Kidney (tissue), 14 donors: ENCODE measurements around the gene MUC20. TPM values are rescaled to one million over a fixed set of nuclear protein-coding genes. Genes with fewer than 3 reads are reported as not detected.
A peak's percentile ranks its signal among the peaks of the same experiment; 100 is the strongest.

ENCODE experiments used
- DNase-seq, 5 donors: peaks; one replicate each; pipeline ENCODE4 v3.0.0-alpha.2; 2013 to 2020
- FAIRE-seq: peaks from 2 replicates; lab custom pipeline; 2012; peaks lifted over from hg19 to GRCh38; lab: Jason Lieb, UNC
- H3K27ac ChIP-seq, 2 donors: one replicate each; pipeline ENCODE4 v1.7.0; 2013; ENCODE audit warnings: low read depth in 2 of 2, low read length in 2 of 2, inconsistent platforms in 1 of 2
- H3K27me3 ChIP-seq: one replicate; pipeline ENCODE4 v1.7.1; 2013; ENCODE audit warnings: low read length, inconsistent platforms; ENCODE audit not compliant: control insufficient read depth, insufficient read depth
- H3K36me3 ChIP-seq, 3 donors: one replicate each; pipeline versions ENCODE4 v1.7.0 to v1.7.1; 2013; ENCODE audit warnings: low read length in 3 of 3, control low read depth in 1 of 3, inconsistent platforms in 1 of 3; ENCODE audit not compliant: insufficient read depth in 3 of 3, control insufficient read depth in 2 of 3
- H3K4me1 ChIP-seq, 3 donors: one replicate each; pipeline versions ENCODE4 v1.7.0 to v1.7.1; 2013; ENCODE audit warnings: low read length in 3 of 3, inconsistent platforms in 1 of 3, low read depth in 1 of 3; ENCODE audit not compliant: control insufficient read depth in 2 of 3, insufficient read depth in 2 of 3
- H3K4me3 ChIP-seq, 3 donors: one replicate each; pipeline versions ENCODE4 v1.7.0 to v1.8.1; 2013; ENCODE audit warnings: low read length in 3 of 3, control low read depth in 1 of 3, inconsistent platforms in 1 of 3
- H3K9ac ChIP-seq, 3 donors: one replicate each; pipeline versions ENCODE4 v1.7.0 to v1.7.1; 2013; ENCODE audit warnings: low read length in 3 of 3, control low read depth in 1 of 3, inconsistent platforms in 1 of 3
- H3K9me3 ChIP-seq, 3 donors: one replicate each; pipeline versions ENCODE4 v1.7.0 to v1.7.1; 2013; ENCODE audit warnings: low read length in 3 of 3, control low read depth in 1 of 3, inconsistent platforms in 1 of 3; ENCODE audit not compliant: control insufficient read depth in 2 of 3, insufficient read depth in 1 of 3
- intact Hi-C: fragments of 100-400 bp; cut with DNase I; formaldehyde crosslinking; loops from one replicate; pipeline ENCODE4 v1.11.1; 2022
- polyA plus RNA-seq: library from polyadenylated mRNA; stranded (reverse); fragments of 350-450 nt; fragmentation: Illumina TruSeq; extraction: RNeasy Lipid Tissue Mini Kit (QIAGEN cat#74804); gene quantifications from one replicate; pipeline ENCODE4 v1.2.3, GENCODE V29; 2014; ENCODE audit warnings: low read depth, low replicate concordance; ENCODE audit not compliant: insufficient read depth
- total RNA-seq: library from RNA; stranded (reverse); fragmentation: NEBNext Ultra II Directional; extraction: Animal tissue kit (Norgen Biotek cat#: 25700); gene quantifications from one replicate; pipeline ENCODE4 v1.2.1, GENCODE V29; 2021
- TF ChIP-seq, protein P1 (sequence below): IDR thresholded peaks from 3 replicates; pipeline ENCODE4 v1.5.1; 2012; ENCODE audit warnings: mild to moderate bottlenecking, moderate library complexity, borderline replicate concordance; ENCODE audit not compliant: insufficient read depth; ENCODE audit errors: extremely low read depth
- donor health status: control.
- donor health status: control.
- donor health status: control.
- donor health status: control.
- donor health status: control.
- donor health status: DM: yes; HTN: yes; CAD: no.
- donor health status: Normal renal cell carcinoma (clear cell type).

Gene MUC20
- total and polyA plus RNA-seq, 2 donors from 2014 or later = 42.6 to 53.3 TPM

GRCh38 chr3:195752546-195753331 is 32.0 kb downstream of the MUC20 start:
- Histone ChIP-seq H3K27ac (no peak overlapping the region), H3K9ac (no peak overlapping the region), H3K9me3 (no peaks in the 10 kb centered on the region), H3K4me3 (no peak overlapping the region), H3K36me3 (no peaks in the 10 kb centered on the region), H3K4me1 (no peaks in the 10 kb centered on the region), H3K27me3 (no peaks in the 10 kb centered on the region)
- DNase-seq (peak in 1 of 5 donors; percentile 37), FAIRE-seq (no peak)
- TF ChIP-seq, protein P1, sequence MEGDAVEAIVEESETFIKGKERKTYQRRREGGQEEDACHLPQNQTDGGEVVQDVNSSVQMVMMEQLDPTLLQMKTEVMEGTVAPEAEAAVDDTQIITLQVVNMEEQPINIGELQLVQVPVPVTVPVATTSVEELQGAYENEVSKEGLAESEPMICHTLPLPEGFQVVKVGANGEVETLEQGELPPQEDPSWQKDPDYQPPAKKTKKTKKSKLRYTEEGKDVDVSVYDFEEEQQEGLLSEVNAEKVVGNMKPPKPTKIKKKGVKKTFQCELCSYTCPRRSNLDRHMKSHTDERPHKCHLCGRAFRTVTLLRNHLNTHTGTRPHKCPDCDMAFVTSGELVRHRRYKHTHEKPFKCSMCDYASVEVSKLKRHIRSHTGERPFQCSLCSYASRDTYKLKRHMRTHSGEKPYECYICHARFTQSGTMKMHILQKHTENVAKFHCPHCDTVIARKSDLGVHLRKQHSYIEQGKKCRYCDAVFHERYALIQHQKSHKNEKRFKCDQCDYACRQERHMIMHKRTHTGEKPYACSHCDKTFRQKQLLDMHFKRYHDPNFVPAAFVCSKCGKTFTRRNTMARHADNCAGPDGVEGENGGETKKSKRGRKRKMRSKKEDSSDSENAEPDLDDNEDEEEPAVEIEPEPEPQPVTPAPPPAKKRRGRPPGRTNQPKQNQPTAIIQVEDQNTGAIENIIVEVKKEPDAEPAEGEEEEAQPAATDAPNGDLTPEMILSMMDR = no peak
- intact Hi-C loops = no loop called here

GRCh38 chr3:195753581-195753980 is 32.8 kb downstream of the MUC20 start:
- DNase-seq (peak in 1 of 5 donors; percentile 48), FAIRE-seq (no peak)
- Histone ChIP-seq H3K4me3 (no peak overlapping the region), H3K27ac (no peak overlapping the region), H3K9ac (no peak overlapping the region), H3K36me3 (no peaks in the 10 kb centered on the region), H3K27me3 (no peaks in the 10 kb centered on the region), H3K4me1 (no peaks in the 10 kb centered on the region), H3K9me3 (no peaks in the 10 kb centered on the region)
- intact Hi-C loops = no loop called here
- TF ChIP-seq, protein P1 = no peak

GRCh38 chr3:195754141-195754540 is 33.4 kb downstream of the MUC20 start:
- DNase-seq = peak in 1 of 5 donors; percentile 71
- no peaks in the 10 kb centered on the region for H3K36me3 ChIP-seq
- H3K27me3 ChIP-seq = no peaks in the 10 kb centered on the region
- H3K4me3 ChIP-seq = no peak overlapping the region
- TF ChIP-seq, protein P1 = no peak
- no peak for FAIRE-seq
- intact Hi-C loops = no loop called here
- H3K27ac ChIP-seq = no peak overlapping the region
- H3K4me1 ChIP-seq = no peaks in the 10 kb centered on the region
- H3K9ac ChIP-seq = no peak overlapping the region
- no peaks in the 10 kb centered on the region for H3K9me3 ChIP-seq
